KOPT-K1 (cell line): Measurements from ENCODE around the gene CSTF3.
A peak's percentile ranks its signal among the peaks of the same experiment; 100 is the strongest.
"Not testable (repeated sequence)": the region's sequence is repeated elsewhere in the genome, so short reads cannot be mapped to it uniquely, and the experiment has no call there.

Source experiments
- H3K27ac ChIP-seq: fragments of 200-600 bp; sonication (generic); 2 replicates; pipeline ENCODE4 v1.5.1; 2016; ENCODE audit warnings: antibody characterized with exemption, mild to moderate bottlenecking, low read depth, low read length; ENCODE audit not compliant: poor library complexity, severe bottlenecking
- H3K36me3 ChIP-seq: fragments of 200-600 bp; sonication (generic); 2 replicates; pipeline ENCODE4 v1.5.1; 2017; ENCODE audit warnings: antibody characterized with exemption, mild to moderate bottlenecking, low read length, moderate library complexity; ENCODE audit not compliant: insufficient read depth
- H3K9me3 ChIP-seq: fragments of 200-600 bp; sonication (generic); 2 replicates; pipeline ENCODE4 v1.5.1; 2017; ENCODE audit warnings: antibody characterized with exemption, low read length, mild to moderate bottlenecking; ENCODE audit not compliant: insufficient read depth, poor library complexity, severe bottlenecking

The CSTF3 gene

DNA sequence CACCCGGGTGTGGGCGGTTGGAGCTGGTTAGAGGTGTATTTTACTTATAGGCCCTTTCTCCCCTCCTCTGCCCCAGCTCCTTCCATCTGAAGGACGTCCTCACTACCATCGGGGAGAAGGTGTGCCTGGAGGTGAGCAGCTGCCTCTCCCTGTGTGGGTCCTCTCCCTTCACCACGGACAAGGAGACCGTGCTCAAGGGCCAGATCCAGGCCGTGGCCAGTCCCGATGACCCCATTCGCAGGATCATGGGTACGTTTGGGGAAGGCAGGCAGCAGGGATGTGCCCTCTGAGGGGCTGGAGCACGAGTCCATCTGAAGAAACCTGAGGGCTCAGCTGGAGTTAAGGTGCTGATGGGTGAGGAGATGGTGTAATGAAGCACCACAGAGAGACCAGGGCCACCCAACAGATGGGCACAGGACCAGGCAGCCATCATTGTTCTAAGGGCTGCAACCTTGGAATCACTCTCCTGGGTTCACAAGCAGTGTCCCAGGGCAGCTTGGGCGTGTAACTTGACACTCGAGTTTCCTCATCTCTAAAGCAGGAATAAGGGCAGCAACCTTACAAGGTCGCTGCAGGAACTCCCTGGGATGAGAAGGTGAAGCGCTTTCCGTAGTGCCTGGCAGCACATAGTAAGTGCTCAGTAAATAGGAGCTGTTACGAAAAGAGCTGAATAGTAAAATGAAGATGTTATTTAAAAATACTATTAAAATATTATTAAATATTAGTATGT lies 92.5 kb downstream of the CSTF3 start:
- Histone ChIP-seq H3K9me3 (no peaks in the 10 kb centered on the region), H3K27ac (no peak overlapping the region), H3K36me3 (peaks cover 85% of the 10 kb centered on the region)

DNA sequence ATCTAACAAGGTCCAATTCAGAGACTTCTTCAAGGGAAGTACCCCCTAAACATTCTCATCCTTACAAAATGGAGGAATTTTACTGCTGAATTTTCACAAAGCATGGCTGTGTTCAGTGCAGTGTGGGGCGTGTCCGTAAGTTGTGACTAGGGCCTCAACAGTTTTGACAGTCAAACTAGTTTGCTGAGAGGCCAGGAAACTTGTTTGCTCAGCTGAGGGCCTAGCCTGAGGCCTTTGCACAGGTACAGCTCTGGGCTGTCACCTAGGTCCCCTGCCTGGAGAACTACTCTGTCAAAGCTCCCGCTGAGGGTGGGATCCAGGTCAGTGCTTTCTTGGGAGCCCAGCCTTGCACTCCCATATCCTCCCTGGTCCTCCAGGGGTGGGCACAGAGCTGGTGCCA lies 94.0 kb downstream of the CSTF3 start:
- H3K36me3 ChIP-seq: peaks cover 79% of the 10 kb centered on the region
- no peaks in the 10 kb centered on the region for H3K9me3 ChIP-seq

GRCh38 chr11:33065445-33066178 lies 95.7 kb downstream of the CSTF3 start:
- H3K9me3 ChIP-seq: no peaks in the 10 kb centered on the region
- H3K36me3 ChIP-seq: peaks cover 77% of the 10 kb centered on the region
- H3K27ac ChIP-seq: no peak overlapping the region

More for the DNA sequence above, 94.0 kb downstream of the CSTF3 start:
- no peak overlapping the region for H3K27ac ChIP-seq

DNA sequence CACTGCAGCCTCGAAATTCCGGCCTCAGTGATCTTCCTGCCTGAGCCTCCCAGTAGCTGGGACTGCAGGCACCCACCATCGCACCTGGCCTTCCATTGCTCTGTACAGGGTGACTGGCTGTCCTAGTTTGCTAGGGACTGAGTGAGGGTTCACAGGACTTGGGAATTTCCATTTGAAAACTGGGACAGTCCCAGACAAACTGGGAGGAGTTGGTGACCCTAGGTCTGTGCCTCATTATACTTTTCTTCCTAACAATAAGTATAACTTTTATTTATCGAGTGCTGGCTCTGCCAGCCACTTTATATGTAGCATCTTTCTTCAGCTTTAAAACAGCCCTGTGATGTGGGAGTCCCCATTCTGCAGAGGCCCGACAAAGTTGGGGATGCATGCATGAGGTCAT lies 96.4 kb downstream of the CSTF3 start:
- Histone ChIP-seq H3K9me3 (no peaks in the 10 kb centered on the region), H3K36me3 (peaks cover 77% of the 10 kb centered on the region), H3K27ac (no peak overlapping the region)

GRCh38 chr11:33064033-33064825 lies 97.1 kb downstream of the CSTF3 start:
- Histone ChIP-seq H3K27ac (no peak overlapping the region), H3K36me3 (peaks cover 79% of the 10 kb centered on the region), H3K9me3 (no peaks in the 10 kb centered on the region)

DNA sequence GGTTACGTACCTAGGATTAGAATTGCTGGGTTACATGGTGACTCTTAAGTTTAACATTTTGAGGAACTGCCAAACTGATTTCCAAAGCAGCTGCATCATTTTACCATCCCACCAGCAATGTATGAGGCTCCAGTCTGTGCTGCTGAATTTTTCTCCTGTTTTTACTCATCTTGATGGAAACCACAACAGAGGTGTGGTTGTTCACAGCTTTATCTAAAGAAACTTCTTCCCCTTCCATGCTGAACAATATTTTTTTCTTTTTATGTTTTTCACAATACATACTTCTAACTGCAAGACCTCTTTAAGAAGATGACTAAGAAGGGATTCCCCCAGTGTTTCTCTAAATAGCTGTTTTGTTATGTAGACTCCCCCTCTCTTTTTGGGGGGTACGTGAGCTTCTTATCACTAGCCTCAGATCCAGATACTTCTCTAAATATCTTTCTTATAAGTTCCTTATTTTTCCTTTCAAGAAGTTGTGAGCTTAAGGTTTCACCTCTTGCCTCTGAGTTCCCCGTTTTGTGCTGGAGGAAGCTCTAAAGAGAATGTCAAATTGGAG lies 97.9 kb downstream of the CSTF3 start:
- Histone ChIP-seq H3K36me3 (peaks cover 80% of the 10 kb centered on the region), H3K9me3 (no peaks in the 10 kb centered on the region), H3K27ac (no peak overlapping the region)

GRCh38 chr11:33062137-33062536 lies 99.1 kb downstream of the CSTF3 start:
- H3K27ac ChIP-seq: no peak overlapping the region
- peaks cover 81% of the 10 kb centered on the region for H3K36me3 ChIP-seq
- H3K9me3 ChIP-seq: no peaks in the 10 kb centered on the region

- H3K36me3 ChIP-seq: peaks cover 71% of the 10 kb centered on the region
- no peaks in the 10 kb centered on the region for H3K9me3 ChIP-seq
- H3K27ac ChIP-seq: peak overlapping the region; percentile 27
Observed at GRCh38 chr11:33060271-33060670, 101.0 kb downstream of the CSTF3 start.

GRCh38 chr11:33059331-33060007 lies 101.8 kb downstream of the CSTF3 start:
- Histone ChIP-seq H3K9me3 (no peaks in the 10 kb centered on the region), H3K36me3 (peaks cover 72% of the 10 kb centered on the region), H3K27ac (no peak overlapping the region)

- Histone ChIP-seq H3K36me3 (peaks cover 77% of the 10 kb centered on the region), H3K9me3 (no peaks in the 10 kb centered on the region), H3K27ac (no peak overlapping the region)
Observed at GRCh38 chr11:33057284-33057683, 104.0 kb downstream of the CSTF3 start.

DNA sequence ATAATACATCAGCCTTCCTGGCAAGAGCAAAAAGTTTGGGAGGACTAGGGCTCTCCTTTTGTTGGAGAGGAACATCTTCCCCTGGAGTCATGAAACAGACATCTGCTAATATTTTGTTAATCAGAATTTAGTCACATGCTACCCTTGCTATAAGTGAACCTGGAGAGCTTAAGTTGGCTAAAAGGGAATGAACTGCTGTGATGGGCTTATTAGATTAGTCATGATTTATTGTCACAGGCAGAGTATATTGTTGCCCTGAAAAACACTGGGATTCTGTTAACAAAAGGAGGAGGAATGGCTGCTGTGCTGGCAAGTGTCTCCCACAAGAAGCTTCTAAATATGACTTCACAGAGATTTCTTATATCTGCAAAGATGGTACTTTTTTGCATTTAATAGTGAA lies 105.9 kb downstream of the CSTF3 start:
- Histone ChIP-seq H3K9me3 (no peaks in the 10 kb centered on the region), H3K27ac (no peak overlapping the region), H3K36me3 (peaks cover 60% of the 10 kb centered on the region)

DNA sequence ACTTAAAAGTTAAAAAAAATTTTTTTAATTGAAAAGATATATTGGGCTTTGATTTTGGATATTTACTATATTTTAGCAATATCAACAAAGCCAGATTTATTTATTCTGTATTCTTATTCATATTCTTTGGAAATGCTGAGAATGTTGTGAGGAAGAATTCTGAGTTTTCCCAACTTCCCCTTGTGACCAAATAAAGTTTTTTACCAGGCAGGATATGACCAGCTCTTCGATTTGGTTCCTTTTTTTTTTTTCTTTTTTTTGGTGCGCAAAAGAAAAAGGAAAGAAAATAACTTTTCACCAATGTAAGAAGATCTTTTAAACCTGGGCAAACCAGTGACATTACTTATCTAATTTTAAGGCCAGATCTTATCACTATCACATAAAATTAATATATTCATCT lies 109.0 kb downstream of the CSTF3 start:
- Histone ChIP-seq H3K27ac (no peak overlapping the region), H3K36me3 (peaks cover 49% of the 10 kb centered on the region), H3K9me3 (no peaks in the 10 kb centered on the region)

DNA sequence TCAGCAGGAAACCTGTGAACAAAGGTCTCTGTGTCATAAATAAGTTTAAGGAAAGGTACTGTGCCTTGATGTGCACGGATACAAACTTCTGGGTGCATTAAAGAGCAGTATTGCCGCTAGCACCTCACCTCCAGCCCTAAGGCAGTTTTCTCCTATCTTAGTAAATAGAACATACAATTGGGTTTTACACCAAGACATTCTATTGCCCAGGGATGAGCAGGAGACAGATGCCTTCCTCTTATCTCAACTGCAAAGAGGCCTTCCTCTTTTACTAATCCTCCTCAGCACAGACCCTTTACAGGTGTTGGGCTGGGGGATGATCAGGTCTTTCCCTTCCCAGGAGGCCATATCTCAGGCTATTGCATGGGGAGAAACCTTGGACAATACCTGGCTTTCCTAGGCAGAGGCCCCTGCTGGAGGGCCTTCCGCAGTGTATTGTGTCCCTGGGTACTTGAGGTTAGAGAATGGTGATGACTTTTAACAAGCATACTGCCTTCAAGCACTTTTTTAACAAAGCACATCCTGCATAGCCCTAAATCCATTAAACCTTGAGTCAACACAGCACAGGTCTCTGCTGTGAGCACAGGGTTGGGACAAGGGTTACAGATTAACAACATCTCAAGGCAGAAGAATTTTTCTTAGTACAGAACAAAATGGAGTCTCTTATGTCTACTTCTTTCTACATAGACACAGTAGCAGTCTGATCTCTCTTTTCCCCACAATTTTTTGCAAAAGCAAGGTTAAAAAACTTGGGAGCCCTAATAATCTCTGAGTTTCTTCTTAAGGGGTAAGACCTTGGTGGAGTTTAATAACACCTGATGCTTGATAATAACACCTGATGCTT lies 111.5 kb downstream of the CSTF3 start:
- not testable (repeated sequence) for H3K9me3 ChIP-seq, H3K27ac ChIP-seq
- peaks cover 64% of the 10 kb centered on the region for H3K36me3 ChIP-seq

DNA sequence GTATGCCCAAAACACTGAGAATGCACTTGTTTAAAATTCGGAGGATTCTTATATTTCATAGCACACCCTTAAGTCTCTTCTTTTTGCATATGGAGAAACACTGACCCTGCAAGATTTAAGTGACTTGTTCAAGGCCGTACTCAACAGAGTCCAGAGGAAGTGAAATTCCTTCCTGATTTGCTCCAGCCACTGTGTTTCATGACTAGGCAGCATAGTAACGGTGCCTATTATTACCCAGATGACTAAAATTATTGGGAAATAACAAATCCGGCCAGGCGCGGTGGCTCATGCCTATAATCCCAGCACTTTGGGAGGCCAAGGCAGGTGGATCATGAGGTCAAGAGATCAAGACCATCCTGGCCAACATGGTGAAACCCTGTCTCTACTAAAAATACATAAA lies 112.6 kb downstream of the CSTF3 start:
- not testable (repeated sequence) for H3K27ac ChIP-seq

More for the DNA sequence above, 112.6 kb downstream of the CSTF3 start:
- H3K36me3 ChIP-seq: peaks cover 65% of the 10 kb centered on the region
- H3K9me3 ChIP-seq: not testable (repeated sequence)
